ENCODE data around the gene BMP2K.

Gene BMP2K

GRCh38 chr4:78776079-78776728, at the start of gene BMP2K:
TSS of gene BMP2K (plus strand) at chr4:78776350. CDS start at chr4:78776544, 194 bp downstream.
- DNase-seq, result peak; percentile 63 to 76

GRCh38 chr4:78726546-78726945, 49.6 kb upstream of the BMP2K start:
- DNase-seq, result no peak

GRCh38 chr4:78732332-78733104, 43.6 kb upstream of the BMP2K start:
- DNase-seq, result no peak

DNA sequence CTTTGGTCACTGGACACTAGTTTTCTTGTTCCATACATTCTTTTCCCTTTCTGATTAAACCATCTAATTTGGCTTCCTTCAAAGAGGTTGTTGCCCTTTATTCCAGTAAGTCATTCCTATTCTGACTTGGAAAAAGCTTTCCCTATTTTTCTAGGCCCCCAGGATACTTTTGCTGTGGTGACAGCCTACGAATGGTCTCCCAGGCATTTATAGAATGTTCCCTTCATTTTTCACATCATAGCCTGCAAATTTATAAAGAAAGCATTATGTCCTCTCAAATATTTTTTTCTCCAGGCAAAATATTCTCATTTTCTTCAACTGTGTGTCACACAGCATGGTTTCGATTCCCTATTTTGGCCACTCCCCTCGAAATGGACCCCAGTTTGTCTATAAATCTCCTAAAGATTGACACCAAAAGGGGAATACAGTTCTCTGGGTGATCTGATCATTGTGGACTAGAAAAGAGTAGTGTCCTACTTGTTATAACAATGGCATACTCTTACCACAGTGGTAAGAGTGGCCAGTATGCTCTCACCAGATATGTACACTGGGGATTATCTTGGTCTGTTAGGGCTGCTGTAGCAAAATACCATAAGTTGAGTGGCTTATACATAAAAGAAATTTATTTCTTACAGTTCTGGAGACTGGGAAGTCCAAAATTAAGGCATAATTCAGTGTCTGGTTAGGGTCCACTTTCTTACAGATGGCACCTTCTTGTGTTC, 41.5 kb upstream of the BMP2K start:
- peak in 1 of 2 donors; percentile 15 for DNase-seq

GRCh38 chr4:78735697-78736096, 40.5 kb upstream of the BMP2K start:
- DNase-seq, result no peak

DNA sequence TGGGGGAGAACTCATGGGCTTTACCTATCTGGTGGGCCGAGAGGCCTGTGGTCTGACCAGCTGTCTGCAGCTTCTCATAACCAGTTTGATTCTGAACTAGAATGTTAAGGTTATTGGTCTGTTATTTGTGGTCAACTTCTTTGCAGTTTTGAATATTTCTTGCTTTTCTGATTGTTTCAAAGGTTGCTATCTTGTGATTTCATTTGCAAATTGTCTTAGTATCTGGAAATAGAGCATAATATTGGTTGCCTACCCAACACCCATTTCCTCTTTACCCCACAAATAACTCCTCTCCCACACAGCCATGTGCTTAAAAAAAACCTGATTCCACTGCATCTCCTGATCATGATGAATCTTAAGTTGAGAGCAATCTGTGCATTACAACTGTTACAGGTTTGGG, 39.1 kb upstream of the BMP2K start:
- DNase-seq, result peak; percentile 48 to 93

DNA sequence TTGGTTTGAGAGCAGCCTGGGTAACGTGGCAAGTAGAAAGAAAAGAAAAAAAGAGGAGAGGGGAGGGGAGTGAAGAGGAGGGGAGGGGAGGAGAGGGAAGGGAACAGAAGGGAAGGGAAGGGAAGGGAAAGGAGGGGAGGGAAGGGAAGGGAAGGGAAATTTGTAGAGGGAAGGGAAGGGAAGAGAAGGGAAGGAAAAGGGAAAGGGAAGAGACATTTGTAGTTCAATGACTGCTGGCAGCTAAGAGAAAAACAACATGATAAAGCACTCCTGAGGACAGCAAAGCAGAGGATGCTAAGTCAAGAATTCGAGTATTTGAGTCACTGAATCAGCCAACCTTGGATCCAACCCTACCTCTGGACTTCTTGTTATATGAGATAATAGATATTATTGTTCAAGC, 38.2 kb upstream of the BMP2K start:
- no peak for DNase-seq

GRCh38 chr4:78742300-78742699, 33.9 kb upstream of the BMP2K start:
- DNase-seq, result no peak

- no peak for DNase-seq
Observed at GRCh38 chr4:78747475-78747922, 28.7 kb upstream of the BMP2K start.

DNA sequence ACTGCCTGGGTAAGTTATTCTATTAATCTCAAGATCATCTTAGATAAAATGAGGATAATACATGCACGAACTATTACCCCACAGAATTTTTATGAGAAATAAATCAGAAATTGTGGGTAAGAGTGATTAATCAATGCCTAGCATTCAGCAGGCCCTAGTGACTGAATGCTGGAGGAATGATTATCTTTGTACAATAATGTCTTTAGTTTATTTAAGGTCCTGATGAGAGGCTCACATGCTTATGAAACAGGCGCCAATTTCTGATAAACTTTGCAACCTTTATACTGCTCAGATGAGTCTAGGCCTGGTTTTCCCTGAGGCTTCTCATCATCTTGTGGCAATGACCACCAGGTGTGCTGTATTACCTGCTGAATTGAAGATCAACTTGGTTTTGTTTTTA, 27.8 kb upstream of the BMP2K start:
- DNase-seq, result no peak

DNA sequence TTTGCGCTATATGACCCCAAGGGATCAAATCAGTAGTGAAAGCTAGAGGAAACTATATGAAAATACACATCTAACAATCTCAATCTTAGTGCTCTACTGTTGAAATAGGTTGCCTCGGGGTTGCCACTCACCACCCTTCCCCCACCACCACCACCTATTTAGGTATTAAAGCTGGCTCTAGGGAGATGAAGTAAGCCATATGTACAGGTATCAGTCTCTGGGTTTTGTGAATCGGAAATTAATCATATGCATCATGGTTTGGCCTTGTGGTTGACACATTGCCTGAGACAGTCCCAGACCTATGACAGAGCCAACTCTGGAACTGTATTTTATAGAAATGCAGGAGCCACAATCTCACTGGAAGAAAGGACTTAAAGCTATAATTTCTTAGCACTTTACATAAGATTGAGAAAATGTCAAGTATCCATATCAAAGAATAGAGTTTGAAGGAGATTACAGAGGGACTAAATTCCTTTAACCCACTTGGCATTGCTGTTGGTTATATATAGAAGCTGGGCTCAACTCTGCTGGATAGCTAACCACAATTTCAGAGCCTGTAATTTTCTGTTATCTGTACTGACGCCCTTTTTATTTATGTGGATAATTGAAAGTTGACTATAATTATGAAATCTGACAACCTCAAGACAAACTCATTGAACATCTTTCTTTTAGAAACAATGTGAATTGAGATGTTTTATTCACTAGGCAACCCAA, 26.7 kb upstream of the BMP2K start:
- no peak for DNase-seq

DNA sequence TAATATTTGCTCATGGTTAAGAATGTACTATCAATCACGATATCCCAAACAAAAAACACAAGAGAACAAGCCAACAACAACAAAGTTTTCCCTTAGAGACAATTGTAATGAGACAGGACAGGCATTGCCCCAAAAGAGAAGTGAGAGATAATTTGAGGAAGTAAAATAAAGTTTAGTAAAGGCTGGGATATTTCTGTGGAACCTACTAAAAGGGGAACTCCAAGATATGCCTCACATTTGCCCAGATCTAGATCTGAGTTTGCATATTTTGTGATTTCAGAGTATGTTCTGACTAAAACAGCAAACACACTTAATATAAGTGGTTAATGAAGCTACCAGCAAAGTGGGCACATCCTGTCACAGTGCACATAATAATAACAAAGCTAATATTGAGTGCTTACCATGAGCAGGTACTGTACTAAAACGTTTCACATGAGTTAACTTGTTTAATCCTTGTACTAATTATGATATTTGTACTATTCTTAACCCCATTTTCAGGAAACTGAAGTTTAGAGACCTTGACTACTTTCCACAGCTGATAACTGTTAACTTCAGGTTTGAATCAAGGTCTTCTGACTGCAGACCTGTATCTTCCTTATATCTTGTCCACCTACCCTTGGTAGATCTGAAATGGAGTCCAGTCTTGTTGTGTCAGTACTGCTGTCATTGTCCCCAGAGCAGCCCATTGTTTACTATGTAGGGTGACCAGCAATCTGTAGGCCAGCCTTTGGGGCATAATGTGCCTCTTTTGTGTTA, 26.0 kb upstream of the BMP2K start:
- DNase-seq, result peak; percentile 78 to 95

GRCh38 chr4:78753091-78753490, 23.1 kb upstream of the BMP2K start:
- DNase-seq, result no peak

GRCh38 chr4:78754872-78755271, 21.3 kb upstream of the BMP2K start:
- no peak for DNase-seq

GRCh38 chr4:78756137-78756536, 20.0 kb upstream of the BMP2K start:
- DNase-seq, result no peak

GRCh38 chr4:78756776-78757175, 19.4 kb upstream of the BMP2K start:
- DNase-seq, result no peak

- DNase-seq, result no peak
Observed at GRCh38 chr4:78757574-78757973, 18.6 kb upstream of the BMP2K start.

DNA sequence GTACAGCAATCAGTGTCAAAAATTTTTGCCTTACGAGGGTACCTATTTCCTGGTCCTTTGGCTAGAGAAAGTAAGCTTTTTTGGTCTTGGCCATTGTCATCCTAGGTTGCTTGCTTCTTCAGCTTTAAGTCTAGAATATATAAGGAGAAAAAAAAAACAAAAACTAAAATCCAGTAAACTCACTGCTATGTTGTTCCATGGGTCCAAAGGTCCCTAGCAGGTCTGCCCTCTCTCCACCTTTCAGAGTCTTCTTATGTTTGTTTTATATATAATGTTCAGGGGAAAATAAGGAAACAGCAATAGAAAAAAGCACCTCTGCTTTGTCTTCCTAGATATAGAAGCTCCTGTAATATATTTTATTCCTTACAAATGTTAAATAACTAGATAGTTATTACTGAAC, 18.1 kb upstream of the BMP2K start:
- DNase-seq, result no peak

DNA sequence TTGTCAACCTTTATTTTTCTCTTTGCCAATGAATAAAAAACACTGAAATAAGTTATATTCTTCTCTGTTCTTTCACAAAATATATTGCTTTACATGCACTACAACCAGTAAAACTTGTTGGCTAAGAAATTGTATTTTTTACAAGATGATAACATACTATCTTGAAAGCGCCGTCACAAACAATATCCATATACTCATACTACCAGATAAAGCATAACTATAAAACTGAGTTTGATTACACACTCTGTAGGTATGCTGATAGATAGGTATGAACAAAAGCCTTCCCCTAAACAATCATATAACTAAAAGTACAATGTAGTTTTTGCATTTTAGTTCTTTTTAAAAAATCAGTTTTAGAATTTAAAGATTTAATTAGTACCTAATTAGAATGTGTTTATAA, 13.6 kb upstream of the BMP2K start:
- no peak for DNase-seq

DNA sequence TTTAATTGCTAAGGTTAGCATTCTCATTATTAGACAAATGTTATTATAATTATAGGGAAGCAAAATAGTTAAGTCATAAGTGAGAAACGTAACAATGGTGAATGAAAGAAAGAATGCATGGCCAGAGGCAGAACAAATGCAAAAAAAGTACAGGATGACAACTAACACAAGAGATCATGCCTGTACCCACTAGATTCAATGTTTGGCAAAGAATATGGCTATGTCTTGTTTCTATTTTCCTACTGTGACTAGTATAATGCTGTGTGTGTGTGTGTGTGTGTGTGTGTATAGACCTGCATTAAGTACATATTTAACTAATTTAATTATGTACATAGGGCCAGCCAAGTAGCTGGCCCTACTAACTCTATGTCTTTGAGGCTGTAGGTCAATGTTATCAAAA, 12.9 kb upstream of the BMP2K start:
- no peak for DNase-seq

- DNase-seq, result no peak
Observed at GRCh38 chr4:78763763-78764387, 12.3 kb upstream of the BMP2K start.

GRCh38 chr4:78764498-78764961, 11.6 kb upstream of the BMP2K start:
- peak in 1 of 2 donors; percentile 71 for DNase-seq

All from inflammatory macrophage treated with lipopolysaccharide for 1 hour (primary cell).